GM20431 (cell line): ENCODE data around the gene RIN1.
"Not testable (repeated sequence)": the region's sequence is repeated elsewhere in the genome, so short reads cannot be mapped to it uniquely, and the experiment has no call there.

Experiments used
- in situ Hi-C: fragments of 300-500 bp; cut with MseI, MboI; formaldehyde crosslinking; loops from one replicate; pipeline ENCODE4 v1.15.0; 2020; ENCODE audit warnings: low sequenced_read_pairs; ENCODE audit not compliant: unreplicated experiment

Gene RIN1

GRCh38 chr11:66321606-66322005 lies 14.6 kb downstream of the RIN1 start:
- in situ Hi-C loops, result no loop called here

- in situ Hi-C loops, result not testable (repeated sequence)
Observed at GRCh38 chr11:66320748-66321147, 15.5 kb downstream of the RIN1 start.

- in situ Hi-C loops, result not testable (repeated sequence)
Observed at GRCh38 chr11:66320289-66320688, 15.9 kb downstream of the RIN1 start.

GRCh38 chr11:66318600-66318970 lies 17.6 kb downstream of the RIN1 start:
- in situ Hi-C loops, result no loop called here

GRCh38 chr11:66317723-66318599 lies 18.3 kb downstream of the RIN1 start:
- in situ Hi-C loops, result no loop called here

- in situ Hi-C loops, result no loop called here
Observed at GRCh38 chr11:66317322-66317722, 18.9 kb downstream of the RIN1 start.

GRCh38 chr11:66316849-66317251 lies 19.4 kb downstream of the RIN1 start, which contains the start of gene CD248:
TSS of gene CD248 (minus strand) at chr11:66317044. CDS start at chr11:66317027, 17 bp downstream.
- in situ Hi-C loops, result no loop called here

GRCh38 chr11:66315921-66316811 lies 20.1 kb downstream of the RIN1 start:
- in situ Hi-C loops, result no loop called here

- in situ Hi-C loops, result no loop called here
Observed at GRCh38 chr11:66315498-66315885, 20.7 kb downstream of the RIN1 start.

- in situ Hi-C loops, result no loop called here
Observed at GRCh38 chr11:66314561-66315497, 21.4 kb downstream of the RIN1 start.

GRCh38 chr11:66314186-66314501 lies 22.1 kb downstream of the RIN1 start:
- in situ Hi-C loops, result no loop called here

- in situ Hi-C loops, result no loop called here
Observed at GRCh38 chr11:66313321-66314185, 22.7 kb downstream of the RIN1 start.

GRCh38 chr11:66312549-66313320 lies 23.5 kb downstream of the RIN1 start:
- in situ Hi-C loops, result no loop called here

GRCh38 chr11:66311965-66312548 lies 24.2 kb downstream of the RIN1 start:
- in situ Hi-C loops, result no loop called here

GRCh38 chr11:66311470-66311964 lies 24.7 kb downstream of the RIN1 start:
- in situ Hi-C loops, result no loop called here

GRCh38 chr11:66310803-66311440 lies 25.3 kb downstream of the RIN1 start:
- in situ Hi-C loops, result not testable (repeated sequence)

- in situ Hi-C loops, result no loop called here
Observed at GRCh38 chr11:66310324-66310723, 25.9 kb downstream of the RIN1 start.
